Tibial nerve (tissue), 4 donors: ENCODE data around the gene NUP85.

Source experiments
- EP300 ChIP-seq, 2 donors: sonication (generic); formaldehyde crosslinking; IDR thresholded peaks; one replicate each; pipeline ENCODE4 v1.6.1; 2017; ENCODE audit warnings: antibody characterized with exemption in 2 of 2, mild to moderate bottlenecking in 1 of 2
- TF ChIP-seq, protein P1 (sequence below), 5 experiments: fragments of 200-600 bp in 3 of 5; fragments of 450-650 bp in 2 of 5; sonication (generic) in 3 of 5; IDR thresholded peaks; one replicate each; pipeline ENCODE4 v1.5.1; 2016 to 2019; ENCODE audit warnings: antibody characterized with exemption in 5 of 5, mild to moderate bottlenecking in 3 of 5, moderate library complexity in 2 of 5

DNA sequence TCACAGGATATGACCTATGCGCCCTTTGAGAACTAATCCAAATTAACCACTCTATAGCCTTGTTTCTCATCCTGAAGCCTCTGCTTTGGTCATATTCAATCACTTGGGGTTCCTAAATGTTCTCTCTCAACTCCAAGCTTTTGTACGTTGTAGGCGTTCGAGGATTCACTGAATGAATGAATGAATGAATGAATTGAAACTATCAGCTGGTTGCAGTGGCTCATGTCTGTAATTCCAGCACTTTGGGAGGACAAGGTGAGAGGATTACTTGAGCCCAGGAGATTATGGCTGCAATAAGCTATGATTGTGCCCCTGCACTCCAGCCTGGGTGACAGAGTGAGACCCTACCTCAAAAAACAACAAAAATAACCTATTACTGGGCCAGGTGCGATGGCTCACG lies 16.9 kb upstream of the NUP85 start:
- TF ChIP-seq, protein P1, sequence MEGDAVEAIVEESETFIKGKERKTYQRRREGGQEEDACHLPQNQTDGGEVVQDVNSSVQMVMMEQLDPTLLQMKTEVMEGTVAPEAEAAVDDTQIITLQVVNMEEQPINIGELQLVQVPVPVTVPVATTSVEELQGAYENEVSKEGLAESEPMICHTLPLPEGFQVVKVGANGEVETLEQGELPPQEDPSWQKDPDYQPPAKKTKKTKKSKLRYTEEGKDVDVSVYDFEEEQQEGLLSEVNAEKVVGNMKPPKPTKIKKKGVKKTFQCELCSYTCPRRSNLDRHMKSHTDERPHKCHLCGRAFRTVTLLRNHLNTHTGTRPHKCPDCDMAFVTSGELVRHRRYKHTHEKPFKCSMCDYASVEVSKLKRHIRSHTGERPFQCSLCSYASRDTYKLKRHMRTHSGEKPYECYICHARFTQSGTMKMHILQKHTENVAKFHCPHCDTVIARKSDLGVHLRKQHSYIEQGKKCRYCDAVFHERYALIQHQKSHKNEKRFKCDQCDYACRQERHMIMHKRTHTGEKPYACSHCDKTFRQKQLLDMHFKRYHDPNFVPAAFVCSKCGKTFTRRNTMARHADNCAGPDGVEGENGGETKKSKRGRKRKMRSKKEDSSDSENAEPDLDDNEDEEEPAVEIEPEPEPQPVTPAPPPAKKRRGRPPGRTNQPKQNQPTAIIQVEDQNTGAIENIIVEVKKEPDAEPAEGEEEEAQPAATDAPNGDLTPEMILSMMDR (IDR thresholded peaks at IDR 0.05), result no peak
- no peak for TF ChIP-seq EP300 (IDR thresholded peaks at IDR 0.05)
